ENCODE measurements around the gene SMAD6.

The SMAD6 gene

GRCh38 chr15:66702787-66703539, 927 bp downstream of the SMAD6 start:
- TF ChIP-seq REST (IDR thresholded peaks at IDR 0.05; ENCODE audit: insufficient read depth in 1 of 2, low read depth in 2 of 2, low read length in 2 of 2), result no peak
- no peak for TF ChIP-seq TAF1 (IDR thresholded peaks at IDR 0.05; ENCODE audit: borderline replicate concordance, insufficient read depth, low read length)
- no peak for TF ChIP-seq POLR2AphosphoS5 (IDR thresholded peaks at IDR 0.05; ENCODE audit: low read depth, low read length)
- no peak for TF ChIP-seq FOXP2 (optimal IDR thresholded peaks at IDR 0.05; ENCODE audit: borderline replicate concordance, extremely low read depth, extremely low read length, insufficient read depth)
- peak; percentile 34; the same call in 1 of the 2 replicates for TF ChIP-seq SIN3A (IDR thresholded peaks at IDR 0.05; ENCODE audit: borderline replicate concordance, insufficient read depth, low read length)

GRCh38 chr15:66703540-66703941, 1.5 kb downstream of the SMAD6 start:
- TF ChIP-seq FOXP2 (optimal IDR thresholded peaks at IDR 0.05; ENCODE audit: borderline replicate concordance, extremely low read depth, extremely low read length, insufficient read depth) (no peak), REST (IDR thresholded peaks at IDR 0.05; ENCODE audit: insufficient read depth in 1 of 2, low read depth in 2 of 2, low read length in 2 of 2) (no peak), SIN3A (IDR thresholded peaks at IDR 0.05; ENCODE audit: borderline replicate concordance, insufficient read depth, low read length) (no peak), TAF1 (IDR thresholded peaks at IDR 0.05; ENCODE audit: borderline replicate concordance, insufficient read depth, low read length) (no peak), POLR2AphosphoS5 (IDR thresholded peaks at IDR 0.05; ENCODE audit: low read depth, low read length) (no peak)

GRCh38 chr15:66704019-66704802, 2.2 kb downstream of the SMAD6 start:
- TF ChIP-seq REST (IDR thresholded peaks at IDR 0.05; ENCODE audit: insufficient read depth in 1 of 2, low read depth in 2 of 2, low read length in 2 of 2) (no peak), SIN3A (IDR thresholded peaks at IDR 0.05; ENCODE audit: borderline replicate concordance, insufficient read depth, low read length) (no peak), POLR2AphosphoS5 (IDR thresholded peaks at IDR 0.05; ENCODE audit: low read depth, low read length) (no peak; the same call in 1 of the 2 replicates), TAF1 (IDR thresholded peaks at IDR 0.05; ENCODE audit: borderline replicate concordance, insufficient read depth, low read length) (no peak), FOXP2 (optimal IDR thresholded peaks at IDR 0.05; ENCODE audit: borderline replicate concordance, extremely low read depth, extremely low read length, insufficient read depth) (no peak)

- no peak for TF ChIP-seq TAF1 (IDR thresholded peaks at IDR 0.05; ENCODE audit: borderline replicate concordance, insufficient read depth, low read length)
- TF ChIP-seq FOXP2 (optimal IDR thresholded peaks at IDR 0.05; ENCODE audit: borderline replicate concordance, extremely low read depth, extremely low read length, insufficient read depth), result no peak
- TF ChIP-seq REST (IDR thresholded peaks at IDR 0.05; ENCODE audit: insufficient read depth in 1 of 2, low read depth in 2 of 2, low read length in 2 of 2), result no peak
- TF ChIP-seq POLR2AphosphoS5 (IDR thresholded peaks at IDR 0.05; ENCODE audit: low read depth, low read length), result no peak; the same call in 1 of the 2 replicates
- TF ChIP-seq SIN3A (IDR thresholded peaks at IDR 0.05; ENCODE audit: borderline replicate concordance, insufficient read depth, low read length), result no peak
Observed at GRCh38 chr15:66704803-66705153, 2.7 kb downstream of the SMAD6 start.

Measured in PFSK-1 (cell line).